Lower leg skin (tissue), 4 donors: ENCODE data around the gene C19orf12. TPM values are rescaled to one million over a fixed set of nuclear protein-coding genes. Genes with fewer than 3 reads are reported as not detected.

Experiments used
- DNase-seq, 2 donors: peaks; one replicate each; pipeline ENCODE4 v3.0.0-alpha.2; 2019; ENCODE audit warnings: low spot score in 2 of 2
- H3K4me3 ChIP-seq: fragments of 200-600 bp; sonication (generic); 2 replicates; pipeline ENCODE4 v1.5.1; 2017; ENCODE audit warnings: mild to moderate bottlenecking, low read depth; ENCODE audit not compliant: poor library complexity, severe bottlenecking
- POLR2A ChIP-seq, 2 donors: fragments of 450-650 bp; IDR thresholded peaks; one replicate each; pipeline ENCODE4 v1.6.1; 2016 to 2017; ENCODE audit warnings: antibody characterized with exemption in 2 of 2, mild to moderate bottlenecking in 1 of 2, moderate library complexity in 1 of 2
- WGBS, 2 donors: methylation state at CpG; one replicate each; pipeline ENCODE4 v1.1.5; 2018; 5-methylcytosine and 5-hydroxymethylcytosine counted together
- intact Hi-C: fragments of 100-400 bp; cut with DNase I; formaldehyde crosslinking; loops from one replicate; pipeline ENCODE4 v1.15.0; 2023; ENCODE audit warnings: low total_unique reads
- total RNA-seq, 4 donors: library from RNA; depleted of rRNA; stranded (reverse); fragments of >200 nt; gene quantifications; one replicate each; pipeline ENCODE4 v1.1.0, GENCODE V29; 2016
- TF ChIP-seq, protein P1 (sequence below), 3 donors: fragments of 450-650 bp; IDR thresholded peaks; one replicate each; pipeline ENCODE4 v1.5.1; 2016; ENCODE audit warnings: antibody characterized with exemption in 3 of 3, mild to moderate bottlenecking in 3 of 3, moderate library complexity in 2 of 3

The C19orf12 gene
- total RNA-seq, 4 donors from 2014 or later, result 20.6 to 32.3 (median 26.0) TPM

- 87 to 93% methylated on average over 5 of the region's 5 CpGs for WGBS, 2 donors
- TF ChIP-seq, protein P1, sequence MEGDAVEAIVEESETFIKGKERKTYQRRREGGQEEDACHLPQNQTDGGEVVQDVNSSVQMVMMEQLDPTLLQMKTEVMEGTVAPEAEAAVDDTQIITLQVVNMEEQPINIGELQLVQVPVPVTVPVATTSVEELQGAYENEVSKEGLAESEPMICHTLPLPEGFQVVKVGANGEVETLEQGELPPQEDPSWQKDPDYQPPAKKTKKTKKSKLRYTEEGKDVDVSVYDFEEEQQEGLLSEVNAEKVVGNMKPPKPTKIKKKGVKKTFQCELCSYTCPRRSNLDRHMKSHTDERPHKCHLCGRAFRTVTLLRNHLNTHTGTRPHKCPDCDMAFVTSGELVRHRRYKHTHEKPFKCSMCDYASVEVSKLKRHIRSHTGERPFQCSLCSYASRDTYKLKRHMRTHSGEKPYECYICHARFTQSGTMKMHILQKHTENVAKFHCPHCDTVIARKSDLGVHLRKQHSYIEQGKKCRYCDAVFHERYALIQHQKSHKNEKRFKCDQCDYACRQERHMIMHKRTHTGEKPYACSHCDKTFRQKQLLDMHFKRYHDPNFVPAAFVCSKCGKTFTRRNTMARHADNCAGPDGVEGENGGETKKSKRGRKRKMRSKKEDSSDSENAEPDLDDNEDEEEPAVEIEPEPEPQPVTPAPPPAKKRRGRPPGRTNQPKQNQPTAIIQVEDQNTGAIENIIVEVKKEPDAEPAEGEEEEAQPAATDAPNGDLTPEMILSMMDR (IDR thresholded peaks at IDR 0.05), result no peak
- TF ChIP-seq POLR2A (IDR thresholded peaks at IDR 0.05), result no peak
- peak in 1 of 2 donors; percentile 53 for DNase-seq
- no peak overlapping the region for H3K4me3 ChIP-seq
- intact Hi-C loops, result no loop called here
These were observed 61.7 kb downstream of the C19orf12 start for GRCh38 chr19:29653398-29653797.

GRCh38 chr19:29651622-29652394, 63.3 kb downstream of the C19orf12 start:
- no peak for TF ChIP-seq POLR2A (IDR thresholded peaks at IDR 0.05)
- TF ChIP-seq, protein P1 (IDR thresholded peaks at IDR 0.05), result no peak
- no peak overlapping the region for H3K4me3 ChIP-seq
- intact Hi-C loops, result no loop called here
- peak in 1 of 2 donors; percentile 45 for DNase-seq
- 87 to 91% methylated on average over 7 of the region's 7 CpGs for WGBS, 2 donors

DNA sequence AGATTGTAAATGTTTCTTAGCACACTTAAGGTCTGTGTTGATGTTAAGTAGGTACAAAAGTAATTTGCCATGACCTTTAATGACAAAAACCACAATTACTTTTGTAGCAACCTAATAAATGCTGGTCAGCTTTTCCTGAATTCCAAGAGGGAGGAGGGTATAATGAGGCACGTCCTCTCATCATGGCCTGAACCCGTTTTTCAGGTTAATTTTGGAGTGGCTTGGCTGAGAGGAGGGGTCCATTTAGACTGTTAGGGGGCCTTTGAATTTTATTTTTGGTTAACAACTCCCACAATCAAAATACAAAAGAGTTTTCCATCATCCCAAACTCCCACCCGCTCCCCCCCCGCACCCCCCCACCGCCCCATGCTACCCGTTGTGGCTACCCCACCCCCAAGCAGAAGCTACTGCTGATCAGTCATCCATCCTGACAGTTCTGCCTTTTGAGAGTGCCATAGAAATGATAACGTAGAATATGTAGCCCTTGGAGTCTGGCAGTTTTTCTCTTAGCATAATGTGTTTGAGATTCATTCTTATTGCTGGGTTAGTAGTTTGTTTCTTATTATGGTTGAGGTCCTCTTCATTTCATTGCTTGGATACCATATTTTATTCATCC, 64.2 kb downstream of the C19orf12 start:
- peak in 1 of 2 donors; percentile 20 for DNase-seq
- 52 to 66% methylated on average over 7 of the region's 7 CpGs for WGBS, 2 donors
- intact Hi-C loops, result no loop called here
- TF ChIP-seq POLR2A (IDR thresholded peaks at IDR 0.05), result no peak
- TF ChIP-seq, protein P1 (IDR thresholded peaks at IDR 0.05), result no peak
- H3K4me3 ChIP-seq, result no peak overlapping the region

Other genes with a start within 250 kb of the C19orf12 start
- gene VSTM2B, start 189.3 kb downstream of the C19orf12 start, total RNA-seq, result not detected
- 10 to 100 TPM; 33.6 to 53.4 (median 46.4) TPM for gene POP4, start 109.0 kb downstream of the C19orf12 start, total RNA-seq
- 10 to 100 TPM; 13.1 to 18.1 (median 17.2) TPM for gene PLEKHF1, start 49.8 kb downstream of the C19orf12 start, total RNA-seq
- 10 to 100 TPM in 3 of 4 donors, 1 to 10 TPM in 1; 9.1 to 15.6 (median 13.0) TPM for gene CCNE1, start 96.7 kb upstream of the C19orf12 start, total RNA-seq
- gene URI1, start 227.0 kb upstream of the C19orf12 start, total RNA-seq, result 10 to 100 TPM; 36.6 to 66.0 (median 53.9) TPM